ENCODE data around the gene CYP19A1.

The CYP19A1 gene

DNA sequence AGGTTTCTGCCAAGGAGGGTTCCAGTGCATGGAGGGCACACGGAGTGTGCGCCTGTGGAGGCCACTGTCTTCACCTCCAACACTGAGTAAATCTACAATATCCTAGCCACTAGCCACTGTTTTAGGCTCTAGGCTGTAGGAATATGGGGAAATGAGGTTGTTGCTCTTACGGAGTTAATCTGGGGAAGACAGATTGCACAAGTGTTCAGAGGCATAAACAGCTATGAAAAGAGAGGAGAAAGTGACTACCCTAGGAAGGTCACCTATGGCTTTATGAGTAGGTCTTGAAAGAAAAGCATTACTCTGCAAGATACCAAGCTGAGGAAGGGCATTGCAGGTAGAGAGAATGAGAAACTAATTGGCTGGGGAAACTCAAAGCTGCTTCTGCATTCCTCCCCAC is 85.7 kb downstream of the CYP19A1 start:
- DNase-seq, result no peak

DNA sequence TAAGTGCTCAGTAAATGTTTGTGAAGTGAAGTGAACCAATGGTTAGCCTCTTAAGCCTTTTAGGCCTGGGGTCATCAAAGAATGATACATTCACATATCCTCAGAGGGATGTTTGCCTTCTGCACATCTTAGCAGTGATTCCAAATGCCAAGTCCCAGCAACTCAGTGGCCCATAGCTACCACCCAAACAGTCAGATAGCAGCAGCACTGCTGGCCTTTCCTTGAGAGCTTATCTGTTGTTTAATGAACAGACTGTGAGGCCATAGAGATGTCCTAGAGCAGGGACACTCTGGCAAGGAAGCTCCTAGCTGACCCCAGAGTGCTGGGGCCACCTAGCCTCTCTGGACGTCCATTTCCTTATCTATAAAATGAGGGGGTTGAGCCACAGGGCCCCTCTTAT is 86.8 kb downstream of the CYP19A1 start:
- DNase-seq, result no peak

DNA sequence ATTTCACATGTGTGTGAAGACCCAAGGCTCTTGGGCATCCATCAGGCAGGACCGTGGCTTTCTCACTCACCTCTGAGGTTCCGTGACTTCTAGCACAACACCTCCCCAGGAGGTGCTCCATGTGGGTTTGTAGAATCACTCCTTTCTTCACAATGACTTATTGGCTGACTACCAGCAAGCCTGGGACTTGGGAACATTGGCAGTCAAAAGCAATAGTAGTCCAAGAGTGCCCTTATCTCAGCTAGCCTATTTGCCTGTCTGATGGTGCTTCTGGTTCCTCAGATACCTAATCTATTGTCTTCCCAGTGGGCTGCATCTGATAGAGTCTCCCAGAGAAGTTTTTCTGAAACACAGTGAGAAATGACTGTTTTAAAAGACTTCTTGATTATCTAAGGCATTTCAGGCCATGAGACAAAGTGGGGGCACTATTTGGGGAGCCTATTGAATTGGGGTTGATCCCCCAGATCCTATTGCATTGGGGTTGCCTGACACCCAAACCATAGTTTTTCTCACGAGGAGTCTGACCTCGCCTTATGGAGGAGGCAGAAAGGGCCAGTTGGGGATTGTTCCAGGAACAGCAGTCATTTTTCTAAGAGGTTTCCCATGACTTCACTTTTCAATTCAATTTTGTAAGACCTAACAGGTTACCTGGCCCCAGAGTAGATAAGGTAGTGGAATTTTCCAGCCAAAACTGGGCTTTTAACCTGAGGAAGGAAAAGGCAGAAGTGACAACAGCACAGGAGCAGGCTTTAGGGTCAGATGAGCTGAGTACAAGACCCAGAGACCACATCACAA is 88.0 kb downstream of the CYP19A1 start:
- DNase-seq, result no peak

DNA sequence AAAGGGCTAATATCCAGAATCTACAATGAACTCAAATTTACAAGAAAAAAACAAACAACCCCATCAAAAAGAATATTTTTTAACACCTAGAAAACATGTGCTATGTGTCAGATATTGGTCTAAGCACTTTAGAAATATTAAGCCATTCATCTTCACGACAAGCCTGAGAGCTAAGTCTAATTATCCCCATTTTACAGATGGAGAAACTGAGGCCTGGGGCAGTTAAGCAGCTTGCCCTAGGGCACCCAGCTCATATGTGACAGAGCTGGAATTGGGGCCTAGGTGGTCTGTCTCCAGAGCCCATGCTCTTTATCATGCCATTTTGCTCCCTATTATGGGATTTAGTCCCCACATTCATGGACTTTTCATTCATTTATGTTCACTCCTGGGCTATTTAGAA is 92.8 kb downstream of the CYP19A1 start:
- DNase-seq, result no peak

DNA sequence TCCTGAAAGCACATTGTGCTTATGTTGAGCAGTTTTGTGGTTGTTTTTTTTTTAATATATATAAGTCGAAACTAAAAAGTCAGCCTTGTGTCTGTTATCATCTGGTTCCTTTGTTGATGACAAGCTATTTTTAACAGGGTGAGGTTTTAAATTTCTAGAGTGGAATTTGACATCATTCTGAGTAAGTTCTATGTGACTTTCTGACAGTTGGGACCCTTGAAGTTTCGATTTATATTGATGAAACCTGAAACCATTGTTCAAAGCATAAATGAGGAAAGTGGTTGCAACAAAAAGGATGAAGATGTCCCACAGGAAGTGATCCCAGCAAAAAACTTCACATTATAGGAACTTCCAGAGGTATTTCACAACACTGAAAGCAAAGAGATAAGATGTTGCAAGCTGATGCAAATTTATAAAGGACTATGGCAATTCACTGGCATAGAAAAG is 94.0 kb downstream of the CYP19A1 start:
- DNase-seq, result no peak

DNA sequence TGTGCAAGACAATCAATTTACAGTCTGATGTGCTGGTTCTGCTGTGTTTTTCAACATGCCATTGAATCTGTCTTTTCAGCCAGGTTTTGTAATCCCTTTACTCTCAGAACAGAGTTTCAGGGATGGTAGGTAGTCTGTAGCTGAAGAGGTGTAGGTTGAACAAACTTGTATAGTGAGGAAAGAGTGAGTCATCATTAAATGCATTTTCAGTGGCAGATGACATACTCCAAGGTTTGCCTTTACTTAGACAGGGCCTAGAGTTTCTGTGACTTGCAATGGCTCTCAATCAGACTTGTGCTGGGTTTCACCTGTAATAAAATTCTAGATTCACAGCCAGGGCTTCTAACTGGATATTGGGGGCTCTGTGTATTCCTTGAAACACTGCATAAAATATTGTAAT is 94.6 kb downstream of the CYP19A1 start:
- DNase-seq, result no peak

DNA sequence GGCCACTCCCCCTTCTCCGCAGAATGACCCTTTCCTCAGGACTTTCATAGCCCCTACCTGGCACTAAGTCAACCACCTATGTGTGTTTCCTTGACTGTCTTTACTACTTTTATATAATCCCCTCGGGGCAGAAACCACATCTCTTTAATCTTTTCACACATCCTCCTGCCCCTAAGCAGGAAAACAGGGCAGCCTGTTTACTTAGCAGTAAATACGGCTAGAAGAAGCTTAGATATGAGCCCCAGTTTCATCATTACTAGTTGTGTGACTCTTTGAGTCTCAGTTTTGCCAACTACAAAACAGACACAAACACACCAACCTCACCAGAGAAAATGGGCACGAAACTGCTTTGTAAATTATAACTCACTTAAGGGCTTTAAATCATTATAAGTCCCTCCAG is 98.3 kb downstream of the CYP19A1 start:
- DNase-seq, result no peak

DNA sequence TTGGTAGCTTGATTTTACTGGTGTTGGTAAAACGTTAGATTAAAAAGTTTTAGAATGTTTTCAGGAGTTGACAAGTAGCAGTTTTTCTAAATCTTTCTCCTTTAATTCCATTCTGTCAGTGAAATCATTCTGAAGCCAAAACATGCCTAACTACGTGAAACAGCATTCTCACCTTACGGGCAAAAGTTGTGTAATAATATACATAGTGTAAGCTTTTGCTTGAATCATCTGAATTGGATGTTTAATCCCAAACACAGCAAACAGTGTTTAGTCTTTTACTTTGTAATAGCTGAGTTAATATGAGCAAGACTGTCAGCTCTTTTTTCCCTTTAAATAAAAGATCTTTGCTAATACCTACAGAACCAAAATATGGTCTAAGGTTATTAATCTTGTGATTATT is 100.6 kb downstream of the CYP19A1 start:
- no peak for DNase-seq

DNA sequence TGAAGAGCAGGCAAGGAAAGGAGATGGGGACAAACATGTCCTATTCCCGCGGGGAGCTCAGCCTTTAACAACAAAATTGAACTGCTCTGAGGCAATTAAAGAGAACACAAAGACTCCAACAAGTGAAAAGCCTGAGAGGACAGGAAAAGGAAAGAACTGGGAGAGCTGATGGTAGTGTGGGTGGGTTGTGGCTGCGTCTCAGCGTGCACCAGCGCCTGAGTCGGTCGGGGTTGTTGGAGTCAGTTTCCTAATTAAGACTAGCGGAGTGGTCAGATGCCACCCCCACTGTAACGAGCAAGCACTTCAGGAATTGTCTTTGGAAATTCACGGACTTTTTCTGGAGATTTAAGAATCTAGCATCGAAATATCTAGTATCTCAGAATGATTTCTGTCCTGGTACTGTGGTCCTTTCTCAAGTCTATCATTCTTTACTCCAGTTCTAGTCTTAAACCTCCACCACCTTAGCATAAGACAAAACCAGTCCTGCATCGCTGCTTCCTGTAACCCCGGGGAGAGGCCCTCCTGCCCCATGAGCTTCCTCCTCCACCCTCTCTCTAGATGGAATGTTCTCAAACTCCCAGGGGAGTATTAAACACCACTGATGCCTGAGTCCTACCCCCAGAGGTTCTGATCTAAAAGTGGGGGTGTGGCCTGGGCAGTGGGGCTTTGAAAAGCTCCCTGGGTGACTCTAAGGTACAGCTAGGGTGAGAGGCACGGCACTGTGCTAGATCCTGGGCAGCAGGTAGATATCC is 104.0 kb downstream of the CYP19A1 start:
- no peak for DNase-seq

DNA sequence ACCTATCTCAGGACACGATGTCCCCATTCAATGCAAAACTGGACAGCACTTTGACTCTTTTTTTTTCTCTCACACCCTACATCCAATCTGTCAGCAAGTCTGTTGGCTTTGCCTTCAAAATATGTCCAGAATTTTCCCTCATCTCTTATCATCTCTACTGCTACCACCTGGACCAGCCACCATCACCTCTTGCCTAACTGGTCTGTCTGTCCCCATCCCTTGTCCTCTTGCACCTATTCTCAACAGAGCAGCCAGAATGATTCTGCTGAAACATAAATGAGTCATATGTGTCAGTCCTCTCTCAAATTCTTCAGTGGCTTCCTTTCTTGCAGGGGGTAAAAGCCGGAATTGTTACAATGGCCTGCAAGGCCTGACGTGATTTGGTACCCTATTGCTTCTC is 105.8 kb downstream of the CYP19A1 start:
- no peak for DNase-seq

DNA sequence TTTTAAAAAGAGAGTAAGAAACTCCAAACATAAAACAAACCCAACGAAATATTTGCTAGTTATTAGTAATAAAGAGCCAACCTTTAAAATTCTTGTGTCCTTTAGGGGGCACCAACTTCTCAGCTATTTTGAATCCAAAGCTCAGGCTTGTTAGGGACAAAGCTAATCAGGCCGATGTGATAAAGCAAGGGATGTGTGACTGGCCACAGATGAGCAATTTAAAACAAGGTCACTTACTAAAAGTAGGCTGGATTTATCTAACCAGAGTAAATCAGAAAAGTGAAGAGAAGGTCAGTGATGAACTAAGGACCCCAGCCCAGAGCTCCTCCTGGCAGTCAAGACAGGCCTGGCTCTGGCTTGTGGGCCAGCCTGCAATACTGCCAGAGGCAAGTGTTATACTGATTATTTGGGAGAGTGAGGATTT is 108.5 kb downstream of the CYP19A1 start:
- no peak for DNase-seq

DNA sequence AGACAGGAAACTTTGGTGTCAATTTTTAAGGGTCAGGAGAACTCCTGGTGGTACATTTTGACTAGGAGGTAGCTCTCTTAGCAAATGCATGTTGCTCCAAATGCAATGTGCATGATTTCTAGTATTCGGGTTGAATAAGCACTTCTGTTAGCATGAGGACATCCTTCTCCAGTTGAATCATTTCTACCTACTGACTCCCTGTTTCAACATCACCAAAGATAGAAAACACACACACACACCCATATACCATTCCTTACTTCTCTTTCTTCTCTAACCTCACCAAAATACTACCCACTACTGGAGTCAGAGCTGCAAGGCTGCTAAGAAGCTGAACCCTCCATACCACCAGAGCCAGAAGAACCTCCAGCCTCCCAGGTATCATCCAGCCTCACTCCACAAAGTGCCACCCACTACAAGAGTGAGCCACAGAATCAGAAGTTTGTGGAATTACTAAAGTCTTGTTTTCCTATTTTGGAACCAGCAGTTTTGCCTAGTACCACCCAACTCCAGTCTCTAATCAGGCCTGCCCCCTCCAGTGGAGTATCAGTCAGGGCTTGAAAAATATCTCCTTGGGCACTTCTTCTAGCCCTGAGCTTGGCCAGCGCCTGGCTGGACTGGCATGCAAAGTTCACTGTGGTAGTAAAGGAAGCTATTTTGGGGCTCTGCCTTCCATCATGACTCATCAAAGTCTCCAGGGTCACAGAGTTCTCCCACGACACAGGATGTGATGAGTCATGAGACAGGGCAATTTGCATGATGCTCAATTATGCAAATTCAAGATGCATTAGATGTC is 110.3 kb downstream of the CYP19A1 start:
- no peak for DNase-seq

DNA sequence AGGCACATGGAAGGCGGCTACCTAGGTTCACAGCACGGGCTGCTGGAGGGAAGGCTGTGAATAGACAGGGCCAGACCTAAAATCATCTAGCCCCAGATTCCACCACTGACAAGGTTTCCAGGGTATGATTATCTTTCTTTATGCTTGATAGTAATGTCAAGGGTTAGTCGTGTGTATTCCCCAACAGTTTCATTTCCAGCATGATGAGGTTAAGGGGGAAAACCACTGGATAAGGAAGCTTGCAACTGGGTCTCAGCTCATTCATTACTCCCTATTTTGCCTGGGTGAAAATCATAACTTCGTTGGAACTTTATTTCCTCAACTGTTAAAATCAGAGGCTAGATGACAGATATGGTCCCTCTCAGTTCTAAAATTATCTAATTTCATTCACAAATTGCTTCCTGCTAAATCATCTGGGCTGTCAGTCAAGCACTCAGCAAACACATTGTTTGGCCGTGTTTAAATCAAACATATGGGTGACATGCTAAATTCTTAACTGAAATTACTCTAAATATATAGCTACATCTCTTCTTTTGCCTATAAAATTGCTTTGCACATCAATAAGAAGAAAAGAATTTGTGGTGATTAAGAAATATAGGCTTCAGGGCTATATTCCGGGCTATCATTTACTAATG is 111.7 kb downstream of the CYP19A1 start:
- DNase-seq, result no peak

DNA sequence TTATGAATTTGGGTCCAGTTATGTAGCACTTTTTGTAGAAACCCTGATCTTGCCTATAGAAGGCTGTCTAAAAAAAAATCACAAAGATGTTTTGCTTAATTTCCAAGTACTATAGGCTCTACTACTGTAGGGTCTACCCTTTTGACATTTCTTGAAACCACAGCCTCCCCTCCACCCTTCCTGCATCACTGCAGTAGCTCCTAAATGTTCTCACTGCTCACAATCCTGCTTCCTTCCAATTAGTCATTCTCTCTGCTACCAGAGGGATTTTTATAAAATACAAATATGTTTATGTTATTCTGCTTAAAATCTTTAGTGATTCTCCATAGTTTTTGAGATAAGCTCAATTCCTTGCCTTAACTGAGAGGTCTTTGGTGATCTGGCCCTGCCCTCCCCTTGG is 114.0 kb downstream of the CYP19A1 start:
- DNase-seq, result no peak

DNA sequence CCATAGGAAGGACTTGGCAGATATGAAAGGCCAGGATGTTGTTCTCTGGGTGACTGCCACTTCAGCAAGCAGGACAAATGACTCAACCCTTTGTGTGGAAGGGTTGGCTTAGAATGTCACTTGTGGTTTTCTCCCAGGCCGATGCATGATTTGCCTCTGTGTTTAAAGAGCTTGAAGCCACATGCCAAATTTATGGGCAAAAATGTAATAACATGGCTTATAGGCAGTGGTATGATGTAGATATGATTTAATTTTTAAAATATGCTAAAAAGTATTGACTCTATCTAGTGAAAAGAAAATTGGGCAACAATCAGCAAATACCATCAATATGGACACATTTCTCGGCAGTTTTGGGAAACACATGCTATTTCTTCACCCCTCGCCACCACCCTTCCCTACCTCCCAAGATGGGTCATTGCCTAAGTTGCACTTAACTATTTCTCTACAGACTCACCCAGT is 114.6 kb downstream of the CYP19A1 start:
- no peak for DNase-seq

DNA sequence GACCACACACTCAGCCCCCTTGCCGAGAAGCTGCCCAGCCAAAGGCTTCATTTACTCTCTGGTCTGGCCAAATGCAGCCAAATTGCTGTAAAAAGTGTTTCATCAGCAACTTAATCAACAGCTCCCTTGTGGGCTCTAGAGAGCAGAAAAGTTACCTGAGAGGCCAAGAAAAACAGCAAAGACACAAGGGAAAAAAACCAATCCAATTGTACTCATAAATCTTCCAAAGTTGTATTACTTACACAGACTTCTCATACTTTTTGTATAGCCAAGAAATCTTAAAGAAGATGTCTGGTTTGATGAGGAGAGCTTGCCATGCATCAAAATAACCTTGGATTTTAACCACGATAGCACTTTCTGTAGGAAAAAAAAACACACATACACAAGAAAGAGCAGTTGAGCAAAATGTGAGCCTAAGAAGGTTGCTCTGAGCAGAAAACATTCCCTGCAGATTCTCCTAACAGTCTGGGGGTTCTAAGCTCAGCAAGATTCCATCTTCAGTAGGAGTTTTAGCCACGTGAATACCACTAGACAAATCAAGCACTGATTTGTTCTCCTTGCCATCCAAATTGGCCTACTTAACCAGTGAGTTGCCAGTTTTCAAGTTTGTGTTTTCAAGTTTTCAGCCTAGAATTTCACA is 120.0 kb downstream of the CYP19A1 start:
- DNase-seq, result no peak

DNA sequence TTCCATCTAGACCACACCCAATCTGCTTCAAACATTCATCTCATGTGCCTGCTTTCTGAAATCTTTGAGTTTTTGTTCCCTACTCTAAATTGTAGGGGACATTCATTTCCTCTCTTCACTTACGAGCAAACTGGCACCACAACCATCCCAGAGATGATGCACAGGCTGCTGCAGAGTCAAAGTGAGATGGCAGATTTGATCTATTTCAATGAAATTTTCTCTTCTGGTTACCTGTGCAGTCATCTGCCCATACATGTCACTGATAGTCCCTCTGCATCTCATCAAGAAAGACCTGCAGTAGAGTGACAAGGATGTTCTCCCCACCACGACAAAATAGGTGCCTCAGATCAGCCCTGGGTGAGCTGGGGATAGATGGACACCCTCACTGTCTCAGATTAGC is 125.5 kb downstream of the CYP19A1 start:
- DNase-seq, result no peak

DNA sequence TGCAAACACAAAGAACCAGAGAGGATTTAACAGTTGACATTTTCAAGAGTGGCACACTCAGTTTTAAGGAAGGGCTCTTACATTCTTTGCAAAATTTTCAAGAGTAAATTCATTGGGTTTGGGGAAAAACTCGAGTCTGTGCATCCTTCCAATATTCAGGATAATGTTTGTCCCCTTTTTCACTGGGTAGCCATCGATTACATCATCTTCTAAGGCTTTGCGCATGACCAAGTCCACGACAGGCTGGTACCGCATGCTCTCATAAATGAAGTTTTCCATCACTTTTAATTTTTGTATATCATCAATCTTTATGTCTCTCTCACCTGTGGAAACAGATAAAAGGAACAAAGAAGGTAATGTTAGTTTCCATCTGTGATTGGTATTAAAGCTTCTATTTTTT is 126.2 kb downstream of the CYP19A1 start:
- DNase-seq, result no peak

DNA sequence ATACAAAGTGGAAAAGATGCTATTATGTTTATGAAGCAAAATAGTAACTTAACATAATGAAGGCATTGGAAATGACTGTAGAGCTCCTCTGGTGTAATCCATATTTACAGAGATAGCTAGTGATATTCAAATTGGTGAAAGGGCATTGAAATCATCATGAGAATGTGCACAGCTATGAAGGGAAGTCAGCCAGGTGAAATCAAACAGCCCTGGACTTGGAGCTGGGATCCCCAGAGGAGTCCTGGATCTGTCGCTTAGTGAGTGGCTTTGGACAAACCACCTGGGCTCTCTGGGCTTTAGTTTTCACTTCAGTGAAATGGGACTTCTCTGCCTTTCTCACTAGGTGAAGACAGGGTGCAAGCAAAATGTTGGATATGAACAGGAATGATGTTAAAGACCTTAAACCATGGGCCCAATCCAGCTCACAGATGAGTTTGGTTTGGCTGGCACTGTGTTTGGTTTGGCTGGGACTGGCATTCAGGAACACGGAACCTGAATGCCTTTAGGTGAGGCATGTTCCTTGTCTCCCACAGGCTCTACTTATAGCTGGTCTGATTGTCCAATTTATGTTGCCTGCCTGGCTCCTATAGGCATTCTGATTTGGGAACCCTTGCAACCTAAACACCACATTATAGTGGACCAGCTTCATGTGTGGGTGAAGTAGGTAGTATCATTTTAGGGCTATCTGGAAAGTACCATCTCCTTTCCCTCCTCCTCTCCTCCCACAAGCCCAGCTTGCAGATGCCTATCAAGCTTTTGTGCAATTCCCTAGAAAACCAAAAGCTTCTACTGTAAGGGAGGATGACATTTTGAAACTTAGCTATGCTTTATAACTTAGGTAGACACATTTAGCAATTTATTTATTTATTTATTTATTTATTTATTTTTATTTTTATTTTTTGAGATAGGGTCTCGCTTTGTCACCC is 133.1 kb downstream of the CYP19A1 start:
- no peak for DNase-seq

DNA sequence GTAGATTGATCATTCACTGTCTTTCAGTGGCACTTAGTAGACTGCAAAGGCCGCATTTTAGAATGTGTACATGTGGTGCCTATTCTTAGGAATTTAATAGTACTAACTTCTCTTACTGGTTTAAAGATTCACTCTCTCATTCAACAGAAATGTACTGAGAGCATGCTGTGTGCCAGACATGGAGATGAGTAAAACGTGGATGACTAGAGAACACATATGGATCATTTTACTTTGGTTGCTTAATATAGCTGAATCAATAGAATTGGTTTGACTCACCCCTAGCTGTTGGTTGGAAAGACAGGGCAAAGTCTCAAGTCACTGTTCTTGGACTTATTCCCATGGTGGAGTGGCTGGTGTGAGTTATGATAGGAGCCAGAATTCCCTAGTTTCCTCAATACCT is 134.6 kb downstream of the CYP19A1 start:
- no peak for DNase-seq

DNA sequence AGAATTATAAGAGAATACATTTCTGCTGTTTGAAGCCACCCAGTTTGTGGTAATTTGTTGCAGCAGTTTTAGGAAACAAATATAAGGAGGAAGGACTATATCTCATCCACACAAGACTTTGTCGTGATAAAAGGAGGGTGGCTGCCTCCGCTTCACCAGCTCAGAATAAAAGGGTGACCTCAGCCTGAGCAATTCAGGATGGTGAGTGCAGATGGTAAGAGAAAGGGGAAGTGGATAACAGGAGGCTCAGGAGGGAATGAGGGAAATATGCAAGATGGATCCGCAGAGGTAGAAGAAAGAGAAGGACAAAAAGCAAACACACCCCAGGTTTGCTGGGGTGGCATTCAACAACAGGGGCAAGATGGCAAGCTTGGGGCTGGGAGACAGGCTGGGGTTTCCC is 135.6 kb downstream of the CYP19A1 start:
- no peak for DNase-seq
